ENCODE results near the gene KCNIP4.

- TF ChIP-seq CTCF (IDR thresholded peaks at IDR 0.05) (no peak), POLR2A (IDR thresholded peaks at IDR 0.05) (no peak)
Measured at GRCh38 chr4:20926529-20926928, 1022.0 kb downstream of the KCNIP4 start.
